OCI-LY1 (cell line): ENCODE data around the gene NETO1.

Experiments
- EZH2 ChIP-seq: fragments of 200-600 bp; sonication (generic), shearing (Covaris generic); IDR thresholded peaks from 2 replicates; pipeline ENCODE4 v1.8.0; 2017; ENCODE audit warnings: borderline replicate concordance, mixed run types, mild to moderate bottlenecking, antibody characterized with exemption, low read length, moderate library complexity, mixed read lengths
- TF ChIP-seq, protein P1 (sequence below): fragments of 200-600 bp; sonication (generic), shearing (Covaris generic); IDR thresholded peaks from 2 replicates; pipeline ENCODE4 v1.5.1; 2017; ENCODE audit warnings: mild to moderate bottlenecking, antibody characterized with exemption, low read length, moderate library complexity, mixed read lengths

DNA sequence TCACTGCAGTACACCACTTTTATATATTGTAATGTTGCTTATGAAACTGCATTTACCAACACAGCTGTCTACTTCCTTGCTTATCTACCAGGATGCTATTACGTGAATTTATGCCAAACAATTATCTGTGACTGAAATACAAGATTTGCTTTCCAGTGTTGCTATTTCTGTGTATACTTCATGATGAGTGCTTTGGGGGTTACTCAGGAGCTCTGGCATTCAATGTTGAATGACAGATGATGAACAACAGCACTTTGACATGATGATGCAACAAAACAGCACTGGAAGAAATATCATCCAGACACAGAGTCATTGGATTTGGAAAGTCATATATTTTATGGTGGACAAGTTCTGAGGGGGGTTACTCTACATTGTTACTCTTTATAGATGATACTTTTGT lies 125.8 kb downstream of the NETO1 start:
- TF ChIP-seq, protein P1, sequence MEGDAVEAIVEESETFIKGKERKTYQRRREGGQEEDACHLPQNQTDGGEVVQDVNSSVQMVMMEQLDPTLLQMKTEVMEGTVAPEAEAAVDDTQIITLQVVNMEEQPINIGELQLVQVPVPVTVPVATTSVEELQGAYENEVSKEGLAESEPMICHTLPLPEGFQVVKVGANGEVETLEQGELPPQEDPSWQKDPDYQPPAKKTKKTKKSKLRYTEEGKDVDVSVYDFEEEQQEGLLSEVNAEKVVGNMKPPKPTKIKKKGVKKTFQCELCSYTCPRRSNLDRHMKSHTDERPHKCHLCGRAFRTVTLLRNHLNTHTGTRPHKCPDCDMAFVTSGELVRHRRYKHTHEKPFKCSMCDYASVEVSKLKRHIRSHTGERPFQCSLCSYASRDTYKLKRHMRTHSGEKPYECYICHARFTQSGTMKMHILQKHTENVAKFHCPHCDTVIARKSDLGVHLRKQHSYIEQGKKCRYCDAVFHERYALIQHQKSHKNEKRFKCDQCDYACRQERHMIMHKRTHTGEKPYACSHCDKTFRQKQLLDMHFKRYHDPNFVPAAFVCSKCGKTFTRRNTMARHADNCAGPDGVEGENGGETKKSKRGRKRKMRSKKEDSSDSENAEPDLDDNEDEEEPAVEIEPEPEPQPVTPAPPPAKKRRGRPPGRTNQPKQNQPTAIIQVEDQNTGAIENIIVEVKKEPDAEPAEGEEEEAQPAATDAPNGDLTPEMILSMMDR: no peak
- TF ChIP-seq EZH2: no peak
